ENCODE results near the gene JAG2.

JAG2 gene

GRCh38 chr14:105173901-105174894 lies 5.6 kb upstream of the JAG2 start:
- peak in 1 of 2 experiments; percentile 59 for DNase-seq (ENCODE audit: low read depth in 1 of 2, low spot score in 1 of 2)
- H3K4me3 ChIP-seq (replicated peaks; ENCODE audit: insufficient read depth, low read length): no peak overlapping the region
- peaks cover 19% of the 10 kb centered on the region for H3K27me3 ChIP-seq (ENCODE audit: insufficient read depth, poor library complexity, severe bottlenecking)

GRCh38 chr14:105173145-105173544 lies 4.6 kb upstream of the JAG2 start:
- Histone ChIP-seq H3K4me3 (replicated peaks; ENCODE audit: insufficient read depth, low read length) (no peak overlapping the region), H3K27me3 (ENCODE audit: insufficient read depth, poor library complexity, severe bottlenecking) (peaks cover 22% of the 10 kb centered on the region), H3K27ac (replicated peaks) (no peak overlapping the region)
- no peak for TF ChIP-seq CTCF (IDR thresholded peaks at IDR 0.05; ENCODE audit: insufficient read depth, low read length)
- no peak for TF ChIP-seq POLR2AphosphoS5 (IDR thresholded peaks at IDR 0.05; ENCODE audit: low read depth)
- no peak for DNase-seq (ENCODE audit: low read depth in 1 of 2, low spot score in 1 of 2)

More at GRCh38 chr14:105173901-105174894, 5.6 kb upstream of the JAG2 start:
- H3K27ac ChIP-seq (replicated peaks): no peak overlapping the region
- TF ChIP-seq SPI1 (IDR thresholded peaks at IDR 0.05; ENCODE audit: borderline replicate concordance, low read depth) (peak; percentile 25; the same call in 1 of the 2 replicates), GABPA (IDR thresholded peaks at IDR 0.05; ENCODE audit: low read depth) (peak; percentile 37; the same call in 1 of the 2 replicates), REST (IDR thresholded peaks at IDR 0.05; ENCODE audit: insufficient replicate concordance, low read depth) (no peak)

GRCh38 chr14:105172476-105172875 lies 3.9 kb upstream of the JAG2 start:
- no peak for DNase-seq (ENCODE audit: low read depth in 1 of 2, low spot score in 1 of 2)
- peaks cover 22% of the 10 kb centered on the region for H3K27me3 ChIP-seq (ENCODE audit: insufficient read depth, poor library complexity, severe bottlenecking)
- no peak overlapping the region for H3K4me3 ChIP-seq (replicated peaks; ENCODE audit: insufficient read depth, low read length)
- H3K27ac ChIP-seq (replicated peaks): no peak overlapping the region
- TF ChIP-seq GABPA (IDR thresholded peaks at IDR 0.05; ENCODE audit: low read depth) (no peak), REST (IDR thresholded peaks at IDR 0.05; ENCODE audit: insufficient replicate concordance, low read depth) (no peak), POLR2AphosphoS5 (IDR thresholded peaks at IDR 0.05; ENCODE audit: low read depth) (no peak), SPI1 (IDR thresholded peaks at IDR 0.05; ENCODE audit: borderline replicate concordance, low read depth) (no peak), CTCF (IDR thresholded peaks at IDR 0.05; ENCODE audit: insufficient read depth, low read length) (no peak)

- no peak for TF ChIP-seq REST (IDR thresholded peaks at IDR 0.05; ENCODE audit: insufficient replicate concordance, low read depth)
- no peak for TF ChIP-seq SPI1 (IDR thresholded peaks at IDR 0.05; ENCODE audit: borderline replicate concordance, low read depth)
- no peak for TF ChIP-seq CTCF (IDR thresholded peaks at IDR 0.05; ENCODE audit: insufficient read depth, low read length)
- no peak for TF ChIP-seq GABPA (IDR thresholded peaks at IDR 0.05; ENCODE audit: low read depth)
- no peak for TF ChIP-seq POLR2AphosphoS5 (IDR thresholded peaks at IDR 0.05; ENCODE audit: low read depth)
- H3K27me3 ChIP-seq (ENCODE audit: insufficient read depth, poor library complexity, severe bottlenecking): peaks cover 28% of the 10 kb centered on the region
- DNase-seq (ENCODE audit: low read depth in 1 of 2, low spot score in 1 of 2): no peak
- H3K27ac ChIP-seq (replicated peaks): no peak overlapping the region
- no peak overlapping the region for H3K4me3 ChIP-seq (replicated peaks; ENCODE audit: insufficient read depth, low read length)
These were observed 2.6 kb upstream of the JAG2 start for GRCh38 chr14:105171004-105171673.

Data from HL-60 (cell line).